Hippocampal formation (tissue), 2 donors: ENCODE measurements around the gene LRRC26.
A peak's percentile ranks its signal among the peaks of the same experiment; 100 is the strongest.

Experiments
- DNase-seq, 2 donors: peaks; one replicate each; lab custom pipeline; 2025; lab: John Stamatoyannopoulos, UW

The LRRC26 gene

DNA sequence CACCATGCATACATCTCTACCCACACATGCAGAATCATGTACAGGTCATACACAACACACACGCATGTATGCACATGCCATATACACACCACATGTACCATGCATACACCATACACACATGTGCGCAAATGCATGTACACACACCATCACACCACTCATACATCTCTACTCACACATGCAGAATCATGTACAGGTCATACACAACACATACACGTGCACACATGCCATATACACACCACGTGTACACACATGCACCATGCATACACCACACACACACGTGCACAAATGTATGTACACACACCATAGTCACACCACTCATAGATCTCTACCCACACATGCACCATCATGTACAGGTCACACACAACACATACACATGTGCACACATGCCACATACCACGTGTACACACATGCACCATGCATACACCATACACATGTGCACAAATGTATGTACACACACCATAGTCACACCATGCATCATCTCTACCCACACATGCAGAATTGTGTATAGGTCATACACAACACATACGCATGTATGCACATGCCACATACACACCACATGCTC, 16.9 kb downstream of the LRRC26 start:
- DNase-seq, result no peak

DNA sequence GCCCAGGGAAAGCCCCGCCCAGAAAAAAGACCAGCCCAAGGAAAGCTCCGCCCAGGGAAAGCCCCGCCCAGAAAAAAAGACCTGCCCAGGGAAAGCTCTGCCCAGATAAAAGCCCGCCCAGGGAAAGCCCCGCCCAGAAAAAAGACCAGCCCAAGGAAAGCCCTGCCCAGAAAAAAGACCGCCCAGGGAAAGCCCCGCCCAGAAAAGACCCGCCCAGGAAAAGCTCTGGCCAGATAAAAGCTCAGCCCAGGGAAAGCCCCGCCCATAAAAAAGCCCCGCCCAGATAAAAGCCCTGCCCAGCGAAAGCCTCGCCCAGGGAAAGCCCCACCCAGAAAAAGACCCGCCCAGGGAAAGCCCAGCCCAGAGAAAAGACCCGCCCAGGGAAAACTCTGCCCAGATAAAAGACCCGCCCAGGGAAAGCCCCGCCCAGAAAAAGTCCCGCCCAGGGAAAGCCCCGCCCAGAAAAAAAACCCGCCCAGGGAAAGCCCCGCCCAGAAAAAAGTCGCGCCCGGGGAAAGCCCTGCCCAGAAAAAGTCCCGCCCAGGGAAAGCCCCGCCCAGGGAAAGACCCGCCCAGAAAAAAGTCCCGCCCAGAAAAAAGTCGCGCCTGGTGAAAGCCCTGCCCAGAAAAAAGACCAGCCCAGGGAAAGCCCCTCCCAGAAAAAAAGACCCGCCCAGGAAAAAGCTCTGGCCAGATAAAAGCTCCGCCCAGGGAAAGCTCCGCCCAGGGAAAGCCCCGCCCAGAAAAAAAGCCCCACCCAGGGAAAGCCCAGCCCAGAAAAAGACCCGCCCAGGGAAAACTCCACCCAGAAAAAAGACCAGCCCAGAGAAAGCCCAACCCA, 19.0 kb downstream of the LRRC26 start:
- no peak for DNase-seq

DNA sequence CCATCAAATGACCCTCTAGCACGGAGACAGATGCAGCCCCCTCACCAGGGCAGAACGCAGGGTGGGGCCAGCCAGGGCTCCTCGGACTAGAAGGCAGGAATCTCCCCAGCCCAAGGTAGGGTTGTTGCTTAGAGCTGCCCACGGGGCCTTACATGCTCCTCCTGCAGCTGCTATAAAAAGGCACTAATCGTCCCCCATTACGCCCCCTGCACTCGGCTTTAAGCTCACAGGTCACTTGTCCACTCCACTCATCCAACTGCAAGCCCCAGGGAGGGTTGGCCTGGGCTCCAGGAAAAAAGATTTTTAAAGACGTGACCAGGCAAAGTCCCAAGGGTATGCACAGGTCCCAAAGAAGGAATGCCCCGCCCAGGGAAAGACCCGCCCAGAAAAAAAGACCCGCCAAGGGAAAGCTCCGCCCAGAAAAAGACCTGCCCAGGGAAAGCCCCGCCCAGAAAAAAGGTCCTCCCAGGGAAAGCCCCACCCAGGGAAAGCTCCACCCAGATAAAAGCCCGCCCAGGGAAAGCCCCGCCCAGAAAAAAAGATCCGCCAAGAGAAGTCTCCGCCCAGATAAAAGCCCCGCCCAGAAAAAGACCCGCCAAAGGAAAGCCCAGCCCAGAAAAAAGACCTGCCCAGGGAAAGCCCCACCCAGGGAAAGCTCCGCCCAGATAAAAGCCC, 19.8 kb downstream of the LRRC26 start:
- no peak for DNase-seq

DNA sequence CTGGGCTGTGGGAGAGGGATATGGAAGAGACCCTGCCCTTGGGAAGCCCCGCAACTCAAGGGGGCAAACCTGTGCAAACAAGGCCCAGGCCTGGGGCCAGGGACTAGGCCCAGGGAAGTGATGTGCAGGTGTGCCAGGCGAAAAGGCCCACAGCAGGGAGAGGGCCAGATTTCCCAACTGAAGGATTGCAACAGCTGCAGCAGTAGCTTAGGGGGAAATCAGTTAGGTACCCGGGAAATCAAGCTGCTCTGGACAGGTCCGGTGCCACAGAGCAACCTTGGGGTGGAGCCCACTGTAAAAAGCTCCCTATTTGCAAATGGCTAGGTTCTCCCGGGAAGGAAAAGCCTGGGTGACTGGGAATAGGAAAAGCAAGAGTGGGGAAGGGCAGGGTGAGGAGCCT, 20.5 kb downstream of the LRRC26 start:
- DNase-seq, result no peak

DNA sequence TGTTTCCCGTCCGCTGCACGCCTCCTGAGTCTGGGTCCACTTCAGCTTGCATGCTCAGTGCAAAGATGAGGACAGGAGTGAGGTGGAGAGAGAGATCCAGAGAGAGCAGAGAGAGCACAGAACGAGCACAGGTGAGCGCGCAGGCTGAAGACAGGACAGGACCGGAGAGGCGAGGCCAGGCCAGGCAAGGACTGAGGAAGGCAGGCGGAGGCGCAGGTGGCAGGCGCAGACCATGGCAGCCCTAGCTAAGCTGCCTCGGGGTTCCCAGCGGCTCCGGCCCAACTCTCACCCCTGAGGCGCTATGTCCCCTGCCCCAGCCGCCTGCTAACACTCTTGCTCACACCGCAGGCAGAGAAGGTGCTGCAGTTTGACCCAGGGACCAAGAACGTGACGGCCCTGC, 21.2 kb downstream of the LRRC26 start:
- no peak for DNase-seq

DNA sequence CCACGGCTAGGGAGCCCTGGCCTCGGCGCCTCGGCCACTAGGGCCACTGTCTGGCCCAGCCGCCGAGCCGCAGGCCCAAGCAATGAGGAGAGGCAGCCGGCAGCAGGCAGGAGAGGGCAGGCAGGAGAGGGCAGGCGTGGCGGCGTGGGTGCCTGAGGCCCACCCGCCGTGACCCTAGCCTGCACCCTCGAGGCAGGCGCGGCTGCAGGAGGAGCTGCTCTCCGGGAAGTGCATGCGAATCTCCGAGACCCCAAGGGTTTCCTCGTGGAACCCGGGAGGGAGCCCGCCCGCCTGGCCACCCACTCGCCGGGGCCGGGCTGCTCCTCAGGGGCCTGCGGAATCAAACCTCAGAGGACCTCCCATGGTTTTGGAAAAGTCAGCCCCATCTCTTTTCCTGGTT, 21.6 kb downstream of the LRRC26 start:
- no peak for DNase-seq

DNA sequence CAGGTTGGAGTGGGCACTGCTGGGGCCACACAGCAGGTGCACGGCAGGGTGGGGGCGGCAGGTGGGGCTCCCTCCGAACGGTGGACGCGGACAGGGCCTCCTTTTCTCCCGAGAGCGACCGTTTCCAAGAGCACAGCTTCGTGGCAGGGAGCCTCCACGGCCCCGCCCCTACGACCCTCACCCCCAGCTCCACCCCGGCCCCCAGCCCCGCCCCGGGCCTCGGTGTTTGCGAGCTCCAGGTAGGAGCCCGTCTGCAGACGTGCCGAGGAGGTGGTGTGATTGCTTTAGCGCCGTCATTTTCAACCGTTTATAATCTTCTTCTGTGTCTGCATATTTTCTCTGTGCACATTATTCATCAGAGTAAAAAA, 22.1 kb downstream of the LRRC26 start:
- DNase-seq, result no peak

DNA sequence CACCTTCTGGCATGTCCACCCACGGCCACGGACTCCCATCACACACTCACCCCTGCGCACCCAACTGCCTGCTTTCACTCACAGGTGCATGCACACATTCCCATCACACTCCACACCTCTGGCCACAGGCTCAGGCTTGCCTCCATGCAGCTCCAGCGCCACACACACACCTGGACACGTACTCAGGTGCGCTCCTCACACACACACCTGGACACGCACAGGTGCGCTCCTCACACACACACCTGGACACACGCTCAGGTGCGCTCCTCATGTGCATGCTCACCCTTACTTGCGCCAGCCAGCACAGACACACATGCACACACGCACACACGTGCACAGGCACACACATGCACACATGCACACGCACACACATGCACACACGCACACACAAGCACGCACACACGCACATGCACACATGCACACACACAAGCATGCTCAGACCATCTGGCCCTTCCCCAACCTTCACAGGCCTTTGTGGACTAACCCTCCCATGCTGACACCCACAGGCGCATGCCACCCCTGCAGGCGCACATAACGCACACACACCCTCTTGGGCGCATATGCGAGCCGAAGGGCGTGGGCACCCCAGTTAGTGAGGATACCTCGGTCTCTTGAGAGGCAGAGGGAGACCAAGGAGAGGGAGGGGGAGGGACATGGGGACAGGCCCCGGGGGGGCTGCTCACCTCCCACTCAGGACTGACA, 22.6 kb downstream of the LRRC26 start:
- DNase-seq, result no peak

DNA sequence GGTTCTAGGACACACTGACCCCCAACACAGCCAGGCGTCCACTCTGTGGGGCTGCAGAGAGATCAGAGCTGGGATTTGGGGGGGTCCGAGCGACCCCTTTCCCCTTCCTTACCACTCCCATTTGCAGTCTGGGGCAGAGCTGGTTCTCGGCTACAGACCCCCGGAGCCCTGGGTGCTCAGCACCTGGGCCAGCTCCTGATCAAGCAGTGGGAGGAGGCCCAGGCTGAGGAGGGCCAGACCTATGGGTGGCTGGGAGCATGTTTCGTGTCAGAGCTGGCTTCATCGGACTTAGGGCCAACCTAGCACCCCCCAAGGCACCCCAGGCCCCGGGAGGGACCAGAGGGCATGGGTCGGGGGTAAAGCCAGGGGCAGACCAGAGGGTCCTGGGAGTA, 23.3 kb downstream of the LRRC26 start:
- DNase-seq, result no peak

DNA sequence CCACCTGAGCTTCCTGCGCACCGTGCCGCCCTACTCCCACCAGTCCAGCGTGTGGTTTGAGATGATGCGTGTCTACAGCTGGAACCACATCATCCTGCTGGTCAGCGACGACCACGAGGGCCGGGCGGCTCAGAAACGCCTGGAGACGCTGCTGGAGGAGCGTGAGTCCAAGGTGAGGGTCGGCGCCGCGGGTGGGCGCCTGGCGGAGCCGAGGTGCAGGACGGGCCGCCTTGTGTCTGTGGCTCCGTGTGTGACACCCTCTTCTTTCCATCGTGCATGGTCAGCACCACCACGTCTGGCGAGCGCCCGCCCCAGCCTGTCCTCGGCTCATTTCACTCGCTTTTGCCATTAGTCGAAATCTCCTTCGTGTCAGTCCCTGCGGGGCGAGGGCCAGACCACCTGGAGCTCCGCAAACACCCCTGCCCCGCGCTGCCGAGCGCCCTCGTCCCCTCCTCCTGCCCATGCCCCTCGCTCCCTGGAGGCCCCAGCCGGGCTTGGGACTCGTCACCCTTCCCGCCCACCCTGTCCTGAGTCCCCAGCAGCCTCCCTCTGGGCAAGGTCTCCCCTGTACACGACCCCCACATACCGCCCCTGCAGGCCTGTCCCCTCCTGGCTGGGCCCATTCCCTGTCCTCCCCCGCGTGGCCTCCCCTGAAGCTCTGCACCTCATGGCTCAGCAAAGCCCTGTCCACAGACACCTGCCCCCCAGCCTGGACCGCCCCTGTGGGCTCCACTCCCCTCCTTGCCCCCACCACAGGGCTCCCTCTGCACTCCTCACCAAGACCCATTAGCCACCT, 23.9 kb downstream of the LRRC26 start:
- DNase-seq, result no peak

DNA sequence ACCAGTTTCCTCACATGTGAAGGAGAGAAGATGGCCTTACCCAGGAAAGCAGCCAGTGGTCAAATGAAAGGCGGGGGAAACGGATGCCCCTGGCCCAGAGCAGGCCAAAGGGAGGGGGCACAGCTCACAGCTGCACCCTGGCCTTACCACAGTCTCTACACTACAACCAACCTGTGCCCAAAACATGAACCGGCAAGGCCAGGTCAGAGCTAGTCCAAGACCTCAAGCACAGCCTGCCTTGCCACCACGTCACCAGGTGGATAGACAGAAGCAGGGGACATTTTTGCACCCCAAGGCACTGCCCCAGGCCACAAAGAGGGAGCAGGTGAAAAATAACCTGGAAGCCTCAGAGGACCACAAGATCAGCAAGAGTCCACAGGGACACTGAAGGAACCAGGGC, 26.4 kb downstream of the LRRC26 start:
- no peak for DNase-seq

DNA sequence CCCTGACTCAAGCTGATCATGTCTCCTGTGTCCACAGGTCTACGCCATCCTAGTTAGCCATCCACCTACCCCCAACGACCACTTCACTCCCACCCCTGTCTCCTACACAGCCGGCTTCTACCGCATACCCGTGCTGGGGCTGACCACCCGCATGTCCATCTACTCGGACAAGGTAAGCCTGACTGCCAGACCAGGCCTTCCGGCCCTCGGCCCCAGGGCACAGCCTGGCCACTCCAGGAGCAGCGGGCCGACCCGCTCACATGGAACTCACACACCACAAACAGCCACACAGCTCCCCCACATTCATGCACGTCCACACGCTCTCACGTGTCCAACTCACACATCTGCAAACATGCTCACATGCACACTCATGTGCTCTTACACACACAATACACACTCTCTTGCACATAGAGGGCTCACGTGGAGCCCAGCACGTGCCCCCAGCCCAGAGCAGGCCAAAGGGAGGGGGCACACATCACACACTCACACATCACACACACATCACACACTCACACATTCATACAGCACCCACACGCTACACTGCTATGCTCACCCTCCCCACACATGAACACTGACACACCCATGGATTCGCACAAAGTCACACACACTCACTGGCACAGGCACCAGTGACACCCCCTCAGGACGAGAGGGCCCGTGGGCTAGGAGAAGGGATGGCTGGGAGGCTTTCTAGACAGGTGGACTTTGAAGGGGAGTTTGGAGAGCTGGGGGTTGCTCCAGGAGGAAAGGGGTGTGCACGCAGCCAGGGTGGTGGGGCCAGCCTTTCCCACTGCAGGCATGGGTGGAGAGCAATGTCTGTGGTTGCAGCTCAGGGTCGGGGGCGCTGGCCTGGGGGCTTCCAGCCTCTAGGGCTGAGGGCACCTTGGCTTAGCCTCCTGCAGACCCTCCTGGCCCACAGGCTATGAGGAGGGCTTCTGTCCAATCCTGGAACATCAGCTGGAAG, 27.6 kb downstream of the LRRC26 start:
- DNase-seq, result no peak

DNA sequence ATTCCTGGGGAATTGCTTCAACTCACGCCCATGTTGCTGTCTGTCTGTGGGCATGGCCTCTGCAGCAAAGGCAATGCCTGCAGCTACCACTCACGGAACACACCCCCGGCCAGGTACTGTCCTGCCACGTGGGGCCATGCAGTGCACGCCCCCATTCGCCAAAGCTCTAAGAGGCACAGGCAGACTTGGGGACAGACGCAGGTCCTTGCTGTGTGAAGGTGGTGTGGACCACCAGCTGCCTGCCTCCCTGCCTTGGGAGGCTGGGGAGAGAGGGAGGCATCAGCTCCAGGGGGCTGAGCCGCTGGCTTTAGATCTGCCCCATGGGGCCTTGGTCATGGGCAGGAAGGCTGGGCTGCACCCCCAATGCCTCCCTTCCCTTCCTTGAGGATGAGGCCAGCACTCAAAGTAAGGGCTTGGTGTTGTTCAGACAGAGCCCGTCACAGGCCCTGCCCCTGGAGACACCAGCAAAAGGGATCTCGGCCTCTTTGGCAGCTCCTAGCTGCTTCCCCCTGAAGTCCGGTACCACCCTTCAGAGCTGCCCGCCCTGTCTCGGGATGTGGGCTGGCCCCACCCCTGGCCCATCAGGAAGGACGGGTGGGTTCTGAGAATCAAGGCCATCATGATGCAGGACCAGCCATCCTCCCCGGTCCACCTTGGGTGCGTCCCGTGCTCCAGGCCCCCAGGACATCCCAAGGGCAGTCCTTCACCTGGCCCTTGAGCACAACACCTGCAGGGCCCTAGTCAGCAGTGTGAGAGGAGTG, 28.6 kb downstream of the LRRC26 start:
- no peak for DNase-seq

DNA sequence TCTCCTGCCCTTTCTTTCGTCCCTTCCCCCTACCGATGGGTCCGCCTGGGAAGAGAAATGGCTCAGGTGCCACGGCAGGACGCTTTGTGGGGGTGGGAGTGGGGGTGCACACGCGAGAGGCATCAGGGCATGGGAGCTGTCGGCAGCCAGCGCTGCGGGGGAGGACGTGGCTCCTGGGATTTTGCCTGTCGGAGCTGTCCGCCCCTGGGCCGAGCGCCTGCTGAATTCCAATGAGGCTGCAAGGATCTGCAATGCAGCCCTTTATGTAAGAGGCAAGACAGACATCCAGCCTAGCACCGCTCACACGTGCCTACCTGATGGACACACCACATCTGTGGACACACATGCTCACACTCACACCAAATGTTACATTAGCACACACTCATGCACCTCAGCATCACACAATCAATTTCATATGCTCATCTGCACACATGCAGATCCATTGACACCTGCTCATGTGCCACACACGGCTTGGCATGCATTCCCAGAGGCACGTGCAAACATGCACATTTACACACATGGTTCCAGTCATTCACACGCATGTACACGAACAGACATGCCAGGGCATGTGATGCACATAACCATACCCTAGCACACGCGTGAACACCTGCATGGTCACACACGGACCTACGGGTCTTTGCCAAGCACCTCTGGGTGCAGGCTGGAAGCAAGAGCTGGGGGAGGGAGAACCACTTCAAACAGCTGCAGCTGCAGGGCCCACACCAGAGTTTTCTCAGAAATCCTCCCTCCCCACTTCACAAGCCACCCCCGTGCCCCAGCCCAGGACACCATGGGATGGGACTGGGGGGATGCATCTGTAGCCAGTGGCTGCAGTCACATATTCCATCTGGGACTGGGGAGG, 29.5 kb downstream of the LRRC26 start:
- peak in 1 of 2 donors; percentile 25 for DNase-seq

DNA sequence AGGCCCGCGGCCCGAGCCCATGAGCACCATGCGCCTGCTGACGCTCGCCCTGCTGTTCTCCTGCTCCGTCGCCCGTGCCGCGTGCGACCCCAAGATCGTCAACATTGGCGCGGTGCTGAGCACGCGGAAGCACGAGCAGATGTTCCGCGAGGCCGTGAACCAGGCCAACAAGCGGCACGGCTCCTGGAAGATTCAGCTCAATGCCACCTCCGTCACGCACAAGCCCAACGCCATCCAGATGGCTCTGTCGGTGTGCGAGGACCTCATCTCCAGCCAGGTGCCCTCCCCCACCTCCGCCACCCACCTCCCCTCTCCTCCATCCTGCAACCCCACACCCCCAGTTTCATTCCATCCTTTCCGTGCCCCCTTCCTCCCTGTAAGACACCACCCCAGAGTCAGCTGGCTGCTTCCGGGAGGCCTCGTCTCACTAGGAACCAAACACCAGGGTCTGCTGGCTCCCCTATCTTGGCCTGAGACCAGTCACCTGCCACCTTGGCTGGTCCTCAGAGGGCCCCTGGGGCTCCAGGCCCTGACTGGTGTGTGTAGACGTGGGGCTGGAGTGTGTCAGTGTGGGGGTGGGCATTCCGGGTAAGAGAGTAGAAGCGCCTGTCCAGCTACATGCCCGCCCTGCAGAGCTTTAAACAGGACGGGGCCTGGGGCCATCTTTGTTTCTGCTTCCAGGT, 30.2 kb downstream of the LRRC26 start:
- DNase-seq, result no peak

DNA sequence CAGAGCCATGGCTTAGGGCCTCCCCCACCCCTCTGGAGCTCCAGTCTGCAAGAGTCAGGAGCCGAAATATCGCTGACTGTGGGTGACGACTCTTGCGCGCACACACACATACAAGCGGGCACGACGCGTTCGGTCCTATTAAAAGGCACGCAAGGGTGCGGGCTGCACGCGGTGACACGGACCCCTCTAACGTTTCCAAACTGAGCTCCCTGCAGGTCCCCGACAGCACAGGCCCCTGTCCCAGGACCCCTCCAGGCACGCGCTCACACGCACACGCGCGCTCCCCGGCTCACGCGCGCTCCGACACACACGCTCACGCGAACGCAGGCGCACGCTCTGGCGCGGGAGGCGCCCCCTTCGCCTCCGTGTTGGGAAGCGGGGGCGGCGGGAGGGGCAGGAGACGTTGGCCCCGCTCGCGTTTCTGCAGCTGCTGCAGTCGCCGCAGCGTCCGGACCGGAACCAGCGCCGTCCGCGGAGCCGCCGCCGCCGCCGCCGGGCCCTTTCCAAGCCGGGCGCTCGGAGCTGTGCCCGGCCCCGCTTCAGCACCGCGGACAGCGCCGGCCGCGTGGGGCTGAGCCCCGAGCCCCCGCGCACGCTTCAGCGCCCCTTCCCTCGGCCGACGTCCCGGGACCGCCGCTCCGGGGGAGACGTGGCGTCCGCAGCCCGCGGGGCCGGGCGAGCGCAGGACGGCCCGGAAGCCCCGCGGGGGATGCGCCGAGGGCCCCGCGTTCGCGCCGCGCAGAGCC, 31.0 kb downstream of the LRRC26 start, which contains the start of gene GRIN1:
Gene GRIN1, plus strand, starts transcription at position 433 of the 746 bp plus-strand sequence. CDS start 333 bp downstream, outside the sequence.
- DNase-seq, result peak in 1 of 2 donors; percentile 38

DNA sequence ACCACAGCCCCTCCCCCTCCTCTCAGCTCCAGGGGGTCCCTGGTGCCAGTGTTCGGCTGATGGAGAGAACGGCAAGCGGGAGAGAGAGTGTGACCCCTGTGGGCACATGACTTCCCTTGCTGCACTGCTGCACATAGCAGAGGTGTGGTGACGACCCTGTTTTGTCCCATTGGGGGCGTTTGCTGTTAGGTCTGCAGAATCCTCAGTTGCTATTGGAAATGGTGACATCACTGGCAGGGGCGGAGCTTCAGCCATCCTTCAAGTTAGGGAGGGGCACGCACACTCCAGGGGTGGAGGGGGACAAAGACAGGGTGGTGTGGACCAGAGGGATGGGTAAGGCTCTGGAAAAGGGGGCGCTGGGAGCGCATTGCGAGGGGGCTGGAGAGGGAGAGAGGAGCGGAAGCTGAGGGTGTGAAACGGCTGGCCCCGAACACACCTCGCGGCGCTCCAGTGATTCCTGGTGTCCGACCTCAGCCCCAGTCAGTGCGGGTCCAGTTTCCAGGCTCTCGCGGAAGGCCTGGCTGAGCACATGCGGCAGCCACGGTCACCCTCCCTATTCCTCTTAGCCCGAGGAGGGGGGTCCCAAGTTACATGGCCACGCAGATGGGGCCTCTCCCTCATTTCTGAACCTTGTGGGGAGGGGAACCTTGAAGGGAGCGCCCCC, 31.7 kb downstream of the LRRC26 start:
- peak in 1 of 2 donors; percentile 18 for DNase-seq
